NCI-H187 (cell line): ENCODE data around the gene ZFPL1.
A peak's percentile ranks its signal among the peaks of the same experiment; 100 is the strongest.

Experiments
- DNase-seq, 2 experiments: peaks; one replicate each; lab custom pipeline; 2025; lab: John Stamatoyannopoulos, UW

The ZFPL1 gene

DNA sequence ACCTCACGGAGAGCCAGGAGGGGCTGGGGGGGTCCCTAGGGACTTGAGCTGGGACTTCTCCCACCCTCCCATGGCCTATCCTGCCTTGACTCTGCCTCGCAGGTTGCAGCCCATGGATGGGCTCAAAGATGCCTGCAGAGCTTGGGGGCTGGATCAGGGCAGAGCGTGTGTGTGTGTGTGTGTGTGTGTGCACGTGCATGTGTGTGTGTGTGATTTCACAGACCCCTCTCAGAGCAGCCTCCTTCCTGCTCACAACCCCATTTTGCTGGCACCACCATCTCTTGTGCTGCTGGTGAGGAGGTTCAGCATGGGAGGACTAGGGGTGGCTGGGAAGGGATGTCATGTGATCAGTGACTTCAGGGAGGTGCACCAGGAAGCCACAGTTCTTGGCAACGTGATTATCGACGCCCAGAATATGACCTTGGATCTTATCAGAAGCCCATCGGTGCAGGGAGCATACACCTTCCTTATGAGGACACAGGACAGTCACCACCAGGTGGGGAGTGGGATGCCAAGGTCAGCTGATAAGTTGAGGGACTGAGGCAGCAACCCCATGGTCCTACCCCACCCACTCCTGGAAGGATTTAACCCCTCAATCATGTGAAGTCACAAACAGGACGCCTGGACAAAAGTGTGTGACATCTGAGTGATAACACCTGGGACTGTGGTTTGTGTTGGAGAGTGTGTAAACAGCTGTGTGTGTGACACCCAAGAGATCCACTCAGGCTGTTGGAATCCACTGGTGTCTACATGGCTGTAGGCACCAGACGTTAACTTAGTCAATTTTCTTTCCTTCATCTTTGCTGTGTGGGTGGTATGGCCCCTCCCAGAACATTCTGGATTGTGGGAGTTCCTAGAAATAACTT, 23.8 kb upstream of the ZFPL1 start:
- no peak for DNase-seq

GRCh38 chr11:65060913-65061408, 23.1 kb upstream of the ZFPL1 start:
- no peak for DNase-seq

DNA sequence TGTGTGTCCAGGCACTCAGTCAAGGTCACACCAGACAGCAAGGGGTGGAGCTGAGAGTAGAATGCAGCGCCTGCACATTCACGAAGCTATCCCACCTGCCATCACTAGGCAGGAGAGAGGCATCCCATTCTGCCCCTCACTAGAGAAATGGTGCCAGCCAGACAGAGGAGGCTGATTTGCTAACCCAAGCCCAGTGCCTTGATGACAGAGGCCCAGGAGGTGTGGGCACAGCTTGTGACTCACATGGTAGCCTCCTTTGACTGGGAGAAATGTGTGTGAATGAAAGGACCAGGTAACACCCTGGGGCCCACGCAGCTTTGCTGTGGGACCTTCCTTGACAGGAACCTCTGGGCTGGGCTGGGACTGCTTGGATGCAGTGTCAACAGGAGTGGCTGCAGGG, 20.5 kb upstream of the ZFPL1 start:
- DNase-seq: no peak

DNA sequence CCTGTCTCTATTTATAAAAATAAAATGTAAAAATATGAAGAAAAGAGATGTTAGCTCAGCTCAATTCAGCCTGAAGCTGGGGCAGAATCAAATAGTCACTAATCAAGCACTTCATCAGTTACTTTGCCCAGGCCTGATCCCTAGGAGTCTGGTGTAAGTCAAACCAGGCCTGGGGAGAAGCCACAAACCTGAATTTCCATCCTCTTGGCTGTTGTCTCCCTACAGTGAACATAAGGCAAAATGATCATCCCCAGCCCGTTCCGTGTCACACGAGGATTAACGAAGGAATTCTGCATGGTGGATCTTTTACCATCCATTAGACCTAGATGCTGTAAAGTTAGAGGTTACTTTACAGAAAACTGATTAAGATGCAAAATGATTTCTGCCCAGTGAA, 19.2 kb upstream of the ZFPL1 start:
- DNase-seq: no peak

DNA sequence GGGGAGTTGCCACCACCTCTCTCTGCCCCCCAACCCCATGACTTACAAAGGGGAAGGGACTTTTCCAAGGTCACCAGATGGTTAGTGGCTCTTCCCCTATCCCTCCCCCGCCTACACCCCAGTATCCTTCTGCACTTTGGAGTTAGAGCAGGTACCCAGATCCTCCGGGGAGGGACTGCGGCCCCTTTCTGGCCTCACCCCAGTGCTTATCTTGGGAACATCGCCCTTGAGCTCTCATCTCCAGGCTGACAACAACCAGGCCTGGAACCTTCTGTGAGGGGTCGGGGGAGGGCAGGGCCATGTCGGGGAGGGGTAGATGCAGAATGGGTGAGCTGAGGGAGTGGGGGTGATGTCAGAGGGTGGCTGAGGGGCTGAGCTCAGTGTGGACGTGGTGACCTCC, 18.2 kb upstream of the ZFPL1 start:
- no peak for DNase-seq

DNA sequence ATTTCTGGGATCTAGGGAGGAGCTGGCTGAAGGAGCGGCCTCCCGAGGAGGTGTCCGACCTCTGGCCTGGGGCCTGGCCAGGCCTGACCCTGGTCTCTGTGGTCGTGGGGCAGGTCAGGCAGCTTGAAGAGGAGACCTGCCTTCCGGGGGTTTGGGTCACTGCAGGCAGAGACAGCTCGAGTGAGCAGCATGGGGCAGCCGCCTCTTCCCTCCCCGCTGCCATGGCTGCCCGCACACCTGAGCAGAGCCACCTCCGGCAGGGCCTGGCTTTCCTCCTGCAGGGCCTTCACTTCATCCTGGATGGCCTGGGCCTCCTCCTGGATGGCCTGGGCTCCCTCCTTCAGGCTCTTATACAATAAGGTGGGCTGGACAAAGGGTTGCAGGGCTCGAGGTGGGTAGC, 17.7 kb upstream of the ZFPL1 start:
- DNase-seq: no peak

DNA sequence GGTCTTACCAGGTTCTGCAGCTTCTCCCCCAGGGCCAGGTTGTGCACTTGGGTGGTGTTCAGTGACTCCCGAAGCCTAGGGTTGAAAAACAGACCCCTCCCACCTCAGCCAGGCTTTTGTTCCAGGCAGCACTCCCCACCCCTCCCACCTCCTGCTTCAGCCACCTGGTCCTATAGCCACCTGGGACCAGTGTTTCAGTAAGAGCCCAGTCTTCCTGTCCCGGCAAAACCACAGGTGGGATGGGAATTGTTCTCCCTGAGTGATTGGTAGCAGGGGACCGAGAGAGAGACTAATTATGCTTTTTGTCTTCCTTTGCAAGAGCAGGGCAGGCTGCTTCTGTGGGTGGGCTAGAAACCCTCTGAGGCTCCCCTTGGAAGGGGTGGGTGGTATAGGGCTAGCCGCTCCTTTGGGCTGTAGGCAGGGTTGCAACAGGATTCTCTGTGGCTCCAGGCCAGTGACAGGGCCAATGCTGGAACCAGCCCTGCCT, 17.2 kb upstream of the ZFPL1 start:
- DNase-seq: peak; percentile 40 to 55

DNA sequence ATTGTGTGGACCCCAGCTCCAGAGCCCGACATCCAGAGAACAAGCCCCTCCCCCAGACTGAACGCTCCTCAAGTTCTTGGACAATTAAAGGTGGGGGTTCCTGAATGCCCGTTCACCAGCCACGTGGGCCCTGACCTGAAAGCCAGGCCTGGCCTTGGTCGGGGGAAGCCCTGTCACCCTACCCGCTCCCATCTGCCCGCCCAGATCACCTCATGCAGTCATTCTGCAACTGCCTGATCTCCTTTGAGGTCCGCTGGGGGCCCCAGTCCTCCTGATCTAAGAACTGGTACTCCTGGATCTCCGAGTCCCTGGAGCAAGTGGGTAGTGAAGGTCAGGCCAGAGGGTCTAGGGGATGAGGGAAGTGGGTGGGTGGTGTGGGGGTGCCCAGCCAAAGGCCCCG, 16.6 kb upstream of the ZFPL1 start:
- DNase-seq: no peak

DNA sequence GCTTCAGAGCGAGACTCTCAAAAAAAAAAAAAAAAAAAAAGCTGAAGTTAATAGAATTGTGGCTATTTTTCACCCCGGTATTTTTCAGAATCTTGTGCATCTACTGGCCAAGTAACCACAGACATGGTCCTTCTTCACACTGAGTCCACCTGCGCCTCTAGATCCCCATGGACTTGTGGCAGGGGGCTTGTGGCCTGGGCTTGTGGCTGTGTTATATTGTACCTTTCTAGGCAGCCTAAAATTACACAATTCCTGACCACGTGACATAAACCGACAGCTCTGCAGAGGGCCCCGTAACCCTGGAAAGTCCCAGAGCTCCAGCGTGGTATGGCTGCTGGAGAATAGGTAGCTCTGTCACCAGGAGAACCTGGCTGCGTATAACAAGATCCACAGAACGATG, 14.8 kb upstream of the ZFPL1 start:
- no peak for DNase-seq

DNA sequence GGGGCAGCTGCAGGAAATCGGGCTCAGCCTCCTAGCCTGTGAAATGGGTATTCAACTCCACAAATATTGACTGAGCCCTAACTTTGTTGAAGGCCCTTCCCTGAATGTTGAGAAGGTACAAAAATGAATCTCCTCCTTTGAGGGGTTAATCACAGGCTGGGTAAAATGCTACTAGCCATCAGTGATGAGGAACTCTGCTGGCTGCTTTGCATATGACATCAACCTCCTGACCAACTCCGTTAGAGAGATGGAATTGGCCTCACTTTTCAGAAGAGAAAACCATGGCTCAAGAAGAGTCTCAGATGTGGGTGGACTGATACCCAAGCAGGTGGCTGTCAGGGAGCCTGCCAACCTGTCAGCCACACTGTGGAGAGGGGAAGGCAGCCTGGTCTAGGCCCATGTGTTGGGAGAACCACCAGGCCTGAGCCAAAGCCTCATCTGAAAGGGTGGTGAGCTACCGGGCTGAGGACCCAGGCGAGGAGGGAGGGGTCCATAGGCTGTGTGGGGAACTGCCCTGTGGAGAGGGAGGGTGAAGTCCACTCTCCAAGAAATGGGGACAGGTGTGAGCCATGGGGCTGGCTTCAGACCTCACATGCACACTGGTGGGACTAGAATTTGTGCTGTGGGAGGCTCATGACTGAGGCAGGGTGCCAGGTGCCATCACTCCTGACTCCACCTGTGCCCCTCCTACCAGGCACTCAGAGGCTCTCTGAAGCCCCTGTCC, 12.0 kb upstream of the ZFPL1 start:
- no peak for DNase-seq

- DNase-seq: no peak
Observed at GRCh38 chr11:65072631-65072966, 11.4 kb upstream of the ZFPL1 start.

- no peak for DNase-seq
Observed at GRCh38 chr11:65077451-65077850, 6.6 kb upstream of the ZFPL1 start.

DNA sequence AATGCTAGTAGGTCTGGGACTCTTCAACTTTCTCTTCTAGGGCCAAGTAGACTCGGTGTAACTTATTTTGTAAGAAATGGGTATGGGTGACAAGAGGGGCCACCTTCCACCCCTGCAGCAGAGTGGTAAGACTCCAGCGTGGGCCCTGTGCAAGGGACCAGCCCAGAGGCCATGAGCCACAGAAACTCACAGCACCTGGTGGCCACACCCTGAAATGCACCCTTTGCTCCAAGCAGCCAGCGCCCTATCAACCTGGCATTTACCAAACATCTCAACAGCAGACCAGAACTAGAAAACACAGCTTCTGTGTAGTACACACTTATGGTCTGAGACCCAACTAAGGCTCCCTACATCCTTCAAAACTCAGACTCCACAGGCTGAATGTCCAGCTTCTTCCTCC, 5.9 kb upstream of the ZFPL1 start:
- DNase-seq: no peak

DNA sequence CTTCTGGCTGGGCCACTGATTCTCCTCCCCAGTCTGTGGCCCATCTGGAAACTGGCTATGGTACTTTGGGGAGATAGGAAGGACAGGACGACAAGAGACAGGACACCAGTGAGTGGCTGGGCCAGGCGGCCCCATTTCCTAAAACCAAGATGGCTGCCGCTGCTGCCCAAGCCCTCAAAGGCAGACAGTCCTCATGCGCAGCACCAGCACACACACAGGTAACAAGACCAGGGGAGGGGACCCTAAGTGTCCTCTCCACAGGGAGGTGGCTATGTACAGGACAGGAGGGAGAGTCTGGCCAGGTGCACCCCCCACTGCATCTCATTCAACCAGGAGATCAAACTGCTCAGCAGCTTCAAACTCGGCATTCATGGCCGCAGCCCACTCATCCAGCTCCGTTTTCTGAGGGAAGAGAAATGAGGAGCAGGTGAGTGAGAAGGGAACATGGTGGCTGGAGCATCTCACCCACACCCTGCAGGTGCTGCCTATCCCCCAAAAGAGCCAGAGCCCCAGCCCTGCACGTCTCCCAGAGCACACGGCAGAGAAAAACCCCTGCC, 5.2 kb upstream of the ZFPL1 start:
- no peak for DNase-seq

DNA sequence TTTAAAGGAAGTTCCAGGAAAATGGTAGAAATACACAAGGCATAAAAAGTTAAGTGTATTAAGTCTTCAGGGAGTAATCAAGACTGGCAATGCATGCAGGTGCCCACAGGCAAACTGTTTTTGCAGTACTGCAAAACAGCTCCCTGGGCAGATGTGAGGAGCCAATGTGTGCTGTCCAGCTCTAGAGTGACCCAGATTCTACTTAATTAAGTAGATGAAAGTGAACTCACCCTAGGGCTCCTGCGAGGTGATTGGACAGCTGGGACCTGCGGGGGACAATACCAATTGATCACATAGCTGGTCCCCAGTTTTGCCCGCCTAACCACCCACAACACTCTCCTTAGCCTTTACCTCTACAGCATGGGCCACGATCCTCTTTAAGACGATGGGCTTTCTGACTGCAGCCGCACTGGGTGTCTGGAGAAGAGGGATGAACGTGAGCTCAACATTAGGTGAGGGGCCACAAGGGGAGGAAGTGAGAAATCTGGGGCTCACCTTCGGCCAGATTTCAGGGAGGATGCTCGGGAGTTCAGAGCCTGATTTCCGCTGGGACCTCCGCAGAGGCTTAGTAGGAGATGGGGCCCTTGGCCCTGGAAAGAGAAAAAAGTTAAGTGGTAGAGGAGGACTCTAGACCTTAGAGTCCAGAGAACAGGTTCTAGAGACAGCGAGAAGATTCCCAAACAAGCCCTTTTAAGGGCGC, 738 bp upstream of the ZFPL1 start:
- no peak for DNase-seq

DNA sequence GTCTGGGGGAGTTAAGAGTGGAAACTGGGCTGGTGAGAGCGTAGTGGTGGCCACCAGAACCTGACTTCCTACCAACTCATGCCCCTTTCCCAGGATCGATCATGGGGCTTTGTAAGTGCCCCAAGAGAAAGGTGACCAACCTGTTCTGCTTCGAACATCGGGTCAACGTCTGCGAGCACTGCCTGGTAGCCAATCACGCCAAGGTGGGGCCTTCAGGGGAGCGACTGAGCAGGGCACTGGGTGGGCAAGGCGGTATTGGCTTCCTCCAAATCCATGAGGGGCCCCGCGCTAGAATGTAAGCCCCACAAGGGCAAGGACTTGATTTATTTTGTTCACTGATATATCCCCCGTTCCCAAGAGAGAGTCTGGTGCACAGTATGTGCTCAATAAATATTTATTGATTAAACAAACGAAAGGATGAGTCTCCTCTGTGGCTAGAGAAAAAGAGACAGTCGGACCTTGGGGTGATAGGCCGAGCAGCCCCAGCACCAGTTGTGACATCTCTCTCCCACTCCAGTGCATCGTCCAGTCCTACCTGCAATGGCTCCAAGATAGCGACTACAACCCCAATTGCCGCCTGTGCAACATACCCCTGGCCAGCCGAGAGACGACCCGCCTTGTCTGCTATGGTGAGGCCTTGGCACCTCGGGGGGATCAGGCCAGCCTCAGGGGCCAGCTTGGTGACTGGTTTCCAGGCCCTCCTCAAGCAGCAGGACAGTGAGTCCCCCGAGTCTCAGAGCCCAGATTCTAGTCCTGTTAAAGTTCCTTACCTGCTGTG, 765 bp downstream of the ZFPL1 start:
- DNase-seq: no peak

DNA sequence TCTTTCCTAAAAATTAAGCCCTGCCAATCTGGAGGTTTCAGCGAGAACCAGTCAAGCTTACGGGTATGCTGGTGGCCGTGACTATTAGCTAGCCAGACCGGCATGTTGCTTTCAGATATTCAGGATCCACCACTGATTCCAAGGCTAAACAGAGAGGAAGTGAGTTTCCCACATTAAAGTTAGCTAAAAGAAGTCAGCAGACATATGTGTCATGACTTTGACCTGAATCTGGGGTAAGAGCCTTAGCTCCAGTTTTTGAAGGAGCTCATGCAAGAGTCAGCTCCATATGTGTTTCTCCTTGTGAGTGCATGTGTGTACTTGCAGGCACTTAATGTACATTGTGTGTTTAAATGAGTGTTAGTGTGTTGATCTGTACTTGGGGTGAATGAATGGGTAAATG, 1.4 kb downstream of the ZFPL1 start:
- no peak for DNase-seq

GRCh38 chr11:65086809-65087208, 2.8 kb downstream of the ZFPL1 start:
- no peak for DNase-seq

- DNase-seq: no peak
Observed at GRCh38 chr11:65087216-65087615, 3.2 kb downstream of the ZFPL1 start.

- no peak for DNase-seq
Observed at GRCh38 chr11:65087827-65088226, 3.8 kb downstream of the ZFPL1 start.

DNA sequence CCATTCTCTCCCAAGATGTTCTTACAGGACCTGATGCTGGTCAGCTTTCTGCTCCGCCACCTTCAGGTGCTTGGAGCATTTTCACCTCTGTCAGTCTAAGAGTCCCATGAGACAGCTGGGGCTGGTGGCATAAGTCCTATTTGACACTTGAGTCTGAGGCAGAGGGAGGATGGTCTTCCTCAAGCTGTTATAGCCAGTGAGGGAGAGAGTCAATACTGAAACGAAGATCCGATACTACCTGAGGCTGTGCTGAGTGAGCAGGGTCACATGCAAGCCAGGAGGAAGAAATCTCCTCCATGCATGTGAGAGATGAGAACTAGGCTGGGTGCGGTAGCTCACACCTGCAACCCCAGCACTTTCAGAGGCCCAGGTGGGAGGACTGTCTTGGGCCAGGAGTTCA, 5.6 kb downstream of the ZFPL1 start:
- no peak for DNase-seq

DNA sequence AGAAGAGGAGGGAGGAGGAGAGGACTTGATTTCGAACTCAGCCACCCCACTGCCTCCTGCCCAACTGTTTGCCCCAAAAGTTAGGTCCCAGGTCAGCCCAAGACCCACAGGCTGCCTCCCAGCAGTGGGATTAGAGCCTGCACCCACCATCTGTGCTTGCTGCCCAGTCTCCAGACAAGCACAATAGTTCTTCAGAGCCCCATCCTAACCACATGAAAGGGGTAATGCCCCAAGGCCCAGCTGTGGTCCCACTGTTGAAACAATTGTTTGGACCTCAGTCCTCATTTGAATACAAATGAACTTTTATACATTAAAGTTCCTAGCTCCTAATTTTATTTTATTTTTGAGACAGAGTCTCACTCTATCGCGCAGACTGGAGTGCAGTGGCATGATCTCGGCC, 6.6 kb downstream of the ZFPL1 start:
- no peak for DNase-seq
